Heart left ventricle (tissue), 16 donors: ENCODE measurements around the gene BMPR1A. TPM values are rescaled to one million over a fixed set of nuclear protein-coding genes. Genes with fewer than 3 reads are reported as not detected.

Source experiments
- ATAC-seq, 4 donors: fragments of 200-7000 bp; cut with Tn5 transposase; one replicate each; pipeline ENCODE4 v1.9.1; 2020 to 2022; ENCODE audit warnings: moderate library complexity in 4 of 4, mild to moderate bottlenecking in 3 of 4, moderate number of reproducible peaks in 1 of 4
- DNase-seq, 5 donors: peaks; one replicate each; pipeline ENCODE4 v3.0.0-alpha.2; 2020
- H3K27ac ChIP-seq, 12 donors: fragments of 200-600 bp; sonication (generic) in 4 of 12; one replicate each; pipeline versions ENCODE4 v1.5.0 to v1.8.0; 2016 to 2022; ENCODE audit warnings: mild to moderate bottlenecking in 2 of 12
- H3K27me3 ChIP-seq, 9 donors: fragments of 200-600 bp; sonication (generic) in 2 of 9; one replicate each; pipeline versions ENCODE4 v1.5.1 to v1.8.0; 2016 to 2022; ENCODE audit warnings: mild to moderate bottlenecking in 3 of 9
- H3K36me3 ChIP-seq, 9 donors: fragments of 200-600 bp; sonication (generic) in 2 of 9; one replicate each; pipeline versions ENCODE4 v1.5.0 to v1.8.0; 2018 to 2022; ENCODE audit warnings: mild to moderate bottlenecking in 2 of 9
- H3K4me1 ChIP-seq, 12 donors: fragments of 200-600 bp; sonication (generic) in 4 of 12; one replicate each; pipeline versions ENCODE4 v1.5.0 to v1.8.0; 2016 to 2022; ENCODE audit warnings: mild to moderate bottlenecking in 3 of 12
- H3K4me3 ChIP-seq, 12 donors: fragments of 200-600 bp; sonication (generic) in 4 of 12; one replicate each; pipeline versions ENCODE4 v1.5.0 to v1.8.0; 2017 to 2022; ENCODE audit warnings: mild to moderate bottlenecking in 9 of 12, moderate library complexity in 4 of 12
- H3K9me3 ChIP-seq, 12 donors: fragments of 200-600 bp; sonication (generic) in 4 of 12; one replicate each; pipeline versions ENCODE4 v1.5.0 to v1.8.0; 2016 to 2022; ENCODE audit warnings: mild to moderate bottlenecking in 1 of 12
- CTCF ChIP-seq, 12 donors: fragments of 200-600 bp; sonication (generic) in 4 of 12; IDR thresholded peaks; one replicate each; pipeline versions ENCODE4 v1.5.0 to v1.8.0; 2018 to 2022; ENCODE audit warnings: antibody characterized with exemption in 12 of 12, mild to moderate bottlenecking in 5 of 12
- POLR2A ChIP-seq, 2 donors: fragments of 450-650 bp; IDR thresholded peaks; one replicate each; pipeline ENCODE4 v1.6.1; 2017; ENCODE audit warnings: antibody characterized with exemption in 2 of 2, mild to moderate bottlenecking in 2 of 2, moderate library complexity in 2 of 2
- WGBS, 4 donors: extraction: QIAGEN DNeasy Blood & Tissue Kit in 2 of 4; methylation state at CpG; one replicate each; pipeline versions ENCODE4 v1.1.5 to v1.1.7; 2013 to 2018; 5-methylcytosine and 5-hydroxymethylcytosine counted together
- intact Hi-C, 10 donors: fragments of 100-400 bp; cut with DNase I; formaldehyde crosslinking; loops; one replicate each; pipeline versions ENCODE4 v1.11.1 to v1.14.2; 2022
- polyA plus RNA-seq, 2 donors: library from polyadenylated mRNA; stranded (reverse); fragments of 200-250 nt; gene quantifications; one replicate each; pipeline ENCODE4 v1.2.3, GENCODE V29; 2013
- total RNA-seq, 9 donors: library from RNA; depleted of rRNA in 2 of 9; stranded (reverse); fragments of >200 nt in 2 of 9; fragmentation: NEBNext Ultra II Directional in 3 of 9; extraction: Animal tissue kit (Norgen Biotek cat#: 25700) in 3 of 9; gene quantifications; one replicate each; pipeline versions ENCODE4 v1.1.0 to v1.2.4, GENCODE V29; 2016 to 2023
- donor health status: ischemic (EF 13 %, LVEDD 7.1; RV severe dilation, severe dysfunction).
- donor health status: healthy with polysubstance abuse.
- donor health status: DM: no; HTN: yes; CAD: no.
- donor health status: DM: no; HTN: no; CAD: no.
- donor health status: ischemic (EF 25% LVEDD 6.9; RV normal size, moderate dysfunction).
- donor health status: ischemic (EF 25% LVEDD 5.7; RV mildly dilated, moderate dysfunction).
- donor health status: healthy.
- donor health status: DM: yes; HTN: yes; CAD: no.
- donor health status: ischemic (EF 35%, LVEDD 5.7; RV mildly dilated, moderate dysfunction).
- donor health status: nonischemic (EF 11% LVEDD 7.7; RV severe dilation, severe dysfunction).
- donor health status: DM: yes; HTN: yes; CAD: no.
- donor health status: PGD.
- donor health status: ischemic (EF 29% LVEDD 5.4; RV normal size, mild dysfunction).
- donor health status: nonischemic (EF 23%, LVEDD 6.1; RV moderate dilation, normal function).

BMPR1A gene
- total and polyA plus RNA-seq, 11 donors, result 6.3 to 72.0 (median 40.1) TPM

GRCh38 chr10:86943316-86944030 is 187.1 kb downstream of the BMPR1A start:
- no peak for TF ChIP-seq POLR2A (IDR thresholded peaks at IDR 0.05)
- no peak for TF ChIP-seq CTCF (IDR thresholded peaks at IDR 0.05)
- Histone ChIP-seq H3K27ac (no peak overlapping the region), H3K4me1 (peaks cover 0 to 50% (median 22%) of the 10 kb centered on the region in 12 donors), H3K36me3 (peaks cover 0 to 64% (median 20%) of the 10 kb centered on the region in 9 donors), H3K4me3 (no peak overlapping the region), H3K9me3 (no peaks in the 10 kb centered on the region), H3K27me3 (peaks cover 0 to 5% (median 0%) of the 10 kb centered on the region in 9 donors)
- intact Hi-C loops, result no loop called here
- no peak for ATAC-seq
- no peak for DNase-seq
- 90 to 95% (median 93%) methylated on average over 30 of the region's 30 CpGs for WGBS, 4 donors

- Histone ChIP-seq H3K4me1 (peaks cover 0 to 48% (median 22%) of the 10 kb centered on the region in 12 donors), H3K36me3 (peaks cover 0 to 59% (median 20%) of the 10 kb centered on the region in 9 donors), H3K4me3 (no peak overlapping the region), H3K27ac (no peak overlapping the region), H3K9me3 (no peaks in the 10 kb centered on the region), H3K27me3 (peaks cover 0 to 5% (median 0%) of the 10 kb centered on the region in 9 donors)
- ATAC-seq (no peak), DNase-seq (peak in 1 of 5 donors; percentile 10)
- intact Hi-C loops, result no loop called here
- WGBS, 4 donors, result 89 to 96% (median 92%) methylated on average over 3 to 4 of the region's 4 CpGs
- no peak for TF ChIP-seq POLR2A (IDR thresholded peaks at IDR 0.05)
- TF ChIP-seq CTCF (IDR thresholded peaks at IDR 0.05), result no peak
These were observed 187.6 kb downstream of the BMPR1A start for GRCh38 chr10:86944031-86944419.

GRCh38 chr10:86944471-86944870 is 188.1 kb downstream of the BMPR1A start:
- ATAC-seq (no peak), DNase-seq (no peak)
- TF ChIP-seq POLR2A (IDR thresholded peaks at IDR 0.05), result no peak
- TF ChIP-seq CTCF (IDR thresholded peaks at IDR 0.05), result no peak
- no peaks in the 10 kb centered on the region for H3K9me3 ChIP-seq
- peaks cover 0 to 47% (median 22%) of the 10 kb centered on the region in 12 donors for H3K4me1 ChIP-seq
- H3K4me3 ChIP-seq, result no peak overlapping the region
- H3K36me3 ChIP-seq, result peaks cover 0 to 59% (median 20%) of the 10 kb centered on the region in 9 donors
- H3K27ac ChIP-seq, result no peak overlapping the region
- intact Hi-C loops, result no loop called here
- peaks cover 0 to 5% (median 0%) of the 10 kb centered on the region in 9 donors for H3K27me3 ChIP-seq

- Histone ChIP-seq H3K27me3 (peaks cover 0 to 5% (median 0%) of the 10 kb centered on the region in 9 donors), H3K27ac (peak overlapping the region in 1 of 12 donors; percentile 19), H3K4me3 (no peak overlapping the region), H3K36me3 (peaks cover 0 to 59% (median 20%) of the 10 kb centered on the region in 9 donors), H3K9me3 (no peaks in the 10 kb centered on the region), H3K4me1 (peaks cover 0 to 48% (median 22%) of the 10 kb centered on the region in 12 donors)
- 73 to 89% (median 80%) methylated on average over 2 to 3 of the region's 3 CpGs for WGBS, 4 donors
- intact Hi-C loops, result loop anchor here in 1 of 10 donors (1.0 kb wide), 1 partner anchor 21 kb away; no protein-coding TSS in a partner anchor
- DNase-seq (no peak), ATAC-seq (no peak)
- TF ChIP-seq POLR2A (IDR thresholded peaks at IDR 0.05), result no peak
- TF ChIP-seq CTCF (IDR thresholded peaks at IDR 0.05), result no peak
These were observed 188.5 kb downstream of the BMPR1A start for GRCh38 chr10:86944907-86945306.
